NCI-H146 treated with DMSO at 0.1 percent for 48 hours (cell line): Measurements from ENCODE around the gene GGT7.
"Not testable (repeated sequence)": the region's sequence is repeated elsewhere in the genome, so short reads cannot be mapped to it uniquely, and the experiment has no call there.

Source experiments
- DNase-seq: peaks from one replicate; lab custom pipeline; 2025; ENCODE audit not compliant: unreplicated experiment; lab: John Stamatoyannopoulos, UW

Gene GGT7

DNA sequence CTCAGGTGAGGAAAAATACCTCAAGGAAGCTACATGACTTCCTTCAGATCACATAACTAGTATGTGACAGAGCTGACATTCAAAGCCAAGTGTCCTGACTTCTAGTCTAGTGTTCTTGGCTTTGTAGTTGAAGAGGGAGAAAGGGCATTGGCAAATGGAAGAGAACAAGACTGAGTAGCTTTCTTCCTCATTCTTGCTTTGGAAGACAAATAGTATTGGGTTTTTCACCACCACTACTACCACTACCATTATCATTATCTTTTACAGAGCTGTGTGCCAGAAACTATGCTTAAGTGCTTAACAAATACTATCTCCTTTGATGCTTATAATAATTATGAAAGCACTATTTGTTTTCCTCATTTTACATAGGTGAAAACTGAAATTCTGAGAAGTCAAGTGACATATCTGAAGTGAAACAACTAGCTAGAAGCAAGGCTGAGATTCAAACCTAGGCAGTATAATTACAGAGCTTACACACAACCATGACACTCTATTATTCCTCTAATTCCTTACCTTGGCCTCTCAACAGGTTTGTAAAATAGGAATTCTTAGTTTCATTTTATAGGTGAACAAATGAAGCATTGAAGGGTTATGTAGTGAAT, 10.5 kb upstream of the GGT7 start:
- DNase-seq: no peak

DNA sequence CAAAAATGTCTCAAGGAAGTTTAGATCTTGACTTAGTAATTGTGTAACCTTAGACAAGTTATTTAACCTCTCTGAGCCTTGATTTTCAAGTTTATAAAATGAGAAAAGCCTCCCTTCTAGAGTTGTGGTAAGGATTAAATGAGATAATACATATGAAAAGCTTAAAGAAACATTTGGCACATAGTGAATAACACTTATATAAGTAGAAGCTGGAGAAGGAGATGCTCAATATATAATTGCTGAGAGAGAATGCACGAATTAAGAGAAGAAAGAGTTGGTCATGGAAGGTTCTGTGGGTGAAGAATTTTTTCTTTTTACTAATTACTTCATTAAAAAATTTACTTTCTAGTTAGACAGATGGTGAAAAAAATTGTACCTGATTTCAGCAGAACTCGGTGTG, 9.0 kb upstream of the GGT7 start:
- DNase-seq: no peak

DNA sequence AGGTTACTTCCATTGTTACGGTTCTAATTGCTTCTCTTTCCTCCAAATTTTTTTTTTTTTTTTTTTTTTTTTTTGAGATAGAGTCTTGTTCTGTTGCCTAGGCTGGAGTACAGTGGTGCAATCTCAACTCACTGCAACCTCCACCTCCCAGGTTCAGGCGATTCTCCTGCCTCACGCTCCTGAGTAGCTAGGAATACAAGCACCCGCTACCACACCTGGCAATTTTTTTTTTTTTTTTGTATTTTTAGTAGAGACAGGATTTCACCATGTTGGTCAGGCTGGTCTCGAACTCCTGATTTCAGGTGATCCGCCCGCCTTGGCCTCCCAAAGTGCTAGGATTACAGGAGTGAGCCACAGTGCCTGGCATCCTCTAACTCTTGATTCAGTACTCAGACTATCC, 8.3 kb upstream of the GGT7 start:
- DNase-seq: not testable (repeated sequence)

DNA sequence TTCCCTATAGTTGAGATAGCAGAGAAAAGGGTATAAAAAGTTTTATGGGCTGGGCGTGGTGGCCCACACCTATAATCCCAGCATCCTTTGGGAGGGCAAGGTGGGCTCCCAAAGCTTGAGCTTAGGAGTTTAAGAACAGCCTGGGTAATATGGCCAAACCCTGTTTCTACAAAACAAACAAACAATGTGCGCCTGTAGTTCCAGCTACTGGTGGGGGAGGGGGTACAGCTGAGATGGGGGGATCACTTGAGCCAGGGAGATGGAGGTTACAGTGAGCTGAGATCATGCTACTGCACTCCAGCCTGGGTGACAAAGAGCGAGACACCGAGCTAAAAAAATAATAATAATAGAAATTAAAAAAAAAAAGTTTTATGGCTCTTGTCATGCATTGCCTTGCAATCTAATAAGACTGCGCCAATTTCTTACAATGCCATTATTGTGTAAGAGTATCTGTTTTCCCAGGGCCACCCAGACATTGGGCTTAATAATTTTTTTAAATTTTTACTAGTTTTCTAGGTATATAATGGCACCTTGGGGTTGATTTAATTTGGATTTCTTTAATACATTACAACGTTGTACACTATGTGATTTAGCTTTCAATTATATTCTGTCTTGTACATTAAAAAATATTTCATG, 7.7 kb upstream of the GGT7 start:
- DNase-seq: no peak

DNA sequence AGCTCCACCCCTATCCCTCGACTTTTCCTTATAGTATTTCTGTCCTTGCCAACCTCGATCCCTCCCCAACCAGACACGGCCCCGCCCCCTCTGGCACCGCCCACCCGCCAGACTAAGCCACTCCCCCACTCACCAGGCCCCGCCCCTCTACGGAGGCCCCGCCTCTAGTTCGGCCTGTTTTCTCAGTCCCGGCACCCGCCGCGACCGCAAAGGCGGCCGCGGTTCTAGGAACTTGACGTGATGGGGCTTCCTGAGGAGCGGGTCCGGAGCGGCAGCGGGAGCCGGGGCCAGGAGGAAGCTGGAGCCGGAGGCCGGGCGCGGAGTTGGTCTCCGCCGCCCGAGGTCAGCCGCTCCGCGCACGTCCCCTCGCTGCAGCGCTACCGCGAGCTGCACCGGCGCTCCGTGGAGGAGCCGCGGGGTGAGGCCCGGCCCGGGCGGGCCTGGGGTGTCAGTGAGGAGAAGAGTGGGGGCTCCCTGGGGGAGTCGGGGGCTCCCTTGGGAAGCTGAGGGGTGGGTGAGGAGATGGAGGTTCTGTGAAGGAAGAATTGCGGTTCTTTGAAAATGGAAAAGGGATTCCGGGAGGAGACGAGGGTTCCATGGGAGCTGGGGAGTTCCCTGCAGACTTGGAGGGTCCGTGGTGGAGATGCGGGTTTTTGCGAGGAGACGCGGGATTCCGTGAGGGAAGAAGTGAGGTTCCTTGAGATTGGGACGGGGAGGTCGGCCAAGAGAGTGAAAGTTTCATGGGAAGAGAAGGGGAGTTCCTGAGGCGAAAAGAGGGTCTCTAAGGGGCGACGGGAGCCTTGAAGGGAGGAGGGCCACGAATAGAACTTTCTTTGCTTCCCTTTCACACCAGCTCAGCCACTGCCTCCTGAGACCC, 4.0 kb upstream of the GGT7 start, which contains the start of gene ACSS2:
Gene ACSS2, plus strand, starts transcription at position 207 of the 877 bp plus-strand sequence. Its CDS starts 34 bp downstream, at position 241.
- no peak for DNase-seq

DNA sequence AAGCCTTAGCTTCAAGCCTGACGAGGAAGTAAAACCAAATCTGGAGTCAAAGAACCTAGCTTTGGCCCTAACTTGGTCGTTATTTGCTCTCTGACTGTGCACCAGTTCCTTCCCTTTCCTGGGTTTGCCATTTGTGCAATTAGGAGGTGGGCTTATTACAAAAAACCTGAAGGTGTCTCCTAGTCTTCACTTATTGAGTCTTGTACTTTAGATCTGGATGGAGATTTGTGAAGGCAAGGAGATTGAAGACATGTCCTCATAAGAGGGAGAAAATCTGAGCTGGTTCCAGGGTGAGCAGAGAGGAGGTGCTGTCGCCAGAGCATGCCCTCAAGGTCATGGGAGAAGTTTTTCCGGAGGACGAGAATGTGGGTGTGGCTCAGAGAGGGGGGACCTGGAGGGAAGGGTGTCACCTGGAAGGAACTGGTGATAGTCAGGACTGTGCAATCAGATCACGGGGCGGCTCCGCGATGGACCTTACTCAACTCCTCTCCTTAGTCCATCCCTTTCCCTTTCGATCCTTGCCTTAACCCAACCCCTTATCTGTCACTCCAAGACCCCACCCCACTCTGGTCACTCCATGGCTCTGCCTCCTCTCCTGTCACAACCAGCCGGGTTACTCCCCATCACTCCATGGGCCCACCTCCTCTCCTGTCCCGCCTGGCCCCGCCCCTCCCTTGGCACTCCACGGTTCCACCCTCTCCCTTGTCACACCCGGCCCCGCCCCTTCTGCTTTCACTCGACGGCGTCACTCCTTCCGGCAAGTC, 3.2 kb upstream of the GGT7 start:
- DNase-seq: peak; percentile 98

DNA sequence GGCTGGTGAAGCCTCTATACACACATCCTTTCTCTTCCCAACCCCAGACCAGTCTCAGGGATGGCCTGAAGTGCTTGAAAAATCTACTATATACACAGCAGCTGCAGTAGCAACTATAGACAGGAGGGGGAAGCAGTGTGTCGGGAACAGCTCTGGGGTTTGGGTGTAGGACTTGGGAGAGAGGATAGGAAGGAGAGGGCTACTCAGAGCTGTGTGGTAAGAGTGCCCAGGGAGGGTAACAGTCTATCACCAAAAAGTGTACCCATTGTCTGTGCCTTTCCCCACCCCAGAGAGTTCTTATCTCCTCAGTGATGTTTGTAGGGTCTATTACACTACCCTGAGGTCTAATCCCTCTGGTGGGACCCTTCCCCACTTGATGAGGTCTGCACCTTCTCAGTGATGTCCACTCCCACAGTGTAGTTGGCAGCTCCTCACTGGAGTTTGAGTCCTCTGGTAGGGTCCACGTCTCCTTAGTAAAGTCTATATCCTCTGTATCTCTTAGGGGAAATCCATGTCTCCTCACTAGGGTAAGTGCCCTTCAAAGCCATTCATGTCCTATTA, 1.5 kb upstream of the GGT7 start:
- peak; percentile 74 for DNase-seq

DNA sequence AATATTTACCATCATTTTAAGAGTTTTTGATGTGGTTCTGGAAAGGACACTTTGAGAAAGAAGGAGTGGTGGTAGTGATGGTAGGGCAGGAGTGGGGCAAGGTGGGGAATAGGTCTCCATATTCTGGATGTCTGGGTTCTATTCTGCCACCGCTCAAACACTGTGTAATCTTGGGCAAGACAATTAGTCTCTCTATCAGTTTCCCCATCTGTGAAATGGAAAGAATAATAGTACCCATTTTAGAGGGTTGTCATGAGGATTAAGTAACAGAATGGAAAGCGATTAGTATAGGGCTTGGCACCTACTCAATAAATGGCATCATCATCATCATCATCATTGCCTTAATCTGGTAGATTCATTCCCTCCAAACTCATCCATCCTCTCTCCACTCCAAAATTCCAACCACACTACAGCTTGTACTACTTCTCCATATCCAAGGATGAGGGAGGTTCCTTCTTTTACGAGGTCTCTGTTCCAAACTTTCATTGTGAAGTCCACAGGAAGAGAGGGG, 982 bp upstream of the GGT7 start:
- DNase-seq: no peak

DNA sequence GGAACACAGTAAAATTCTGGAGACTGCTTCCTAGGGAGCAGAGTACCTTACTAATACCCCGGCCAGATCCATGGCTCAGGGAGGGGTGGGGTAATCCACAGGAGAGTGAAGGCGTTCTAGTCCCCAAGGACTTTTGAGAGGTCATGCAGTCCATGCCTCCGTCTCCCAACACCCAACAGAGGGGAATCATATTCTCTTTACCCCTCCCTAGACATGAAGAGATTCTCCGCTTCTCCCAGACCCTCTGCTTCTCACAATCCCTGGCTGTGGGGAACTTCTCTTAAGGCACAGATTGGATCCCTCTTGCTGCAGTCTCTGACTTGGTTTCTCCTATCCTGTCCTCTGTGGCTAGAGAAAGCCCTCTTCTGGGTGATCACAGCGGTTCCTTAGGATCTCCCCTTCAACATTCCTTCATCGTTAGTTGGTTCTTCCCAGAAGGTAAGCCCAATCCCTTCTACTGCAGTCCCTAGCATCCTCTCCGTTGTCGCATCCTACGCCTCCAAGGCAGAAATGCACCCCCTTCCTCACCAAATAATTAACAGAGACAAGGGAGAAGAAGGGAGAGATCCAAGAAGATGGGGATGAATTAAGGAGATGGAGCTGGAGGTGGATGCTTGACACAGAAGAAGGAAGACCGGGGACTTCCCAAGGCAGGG, 562 bp downstream of the GGT7 start:
- DNase-seq: no peak

DNA sequence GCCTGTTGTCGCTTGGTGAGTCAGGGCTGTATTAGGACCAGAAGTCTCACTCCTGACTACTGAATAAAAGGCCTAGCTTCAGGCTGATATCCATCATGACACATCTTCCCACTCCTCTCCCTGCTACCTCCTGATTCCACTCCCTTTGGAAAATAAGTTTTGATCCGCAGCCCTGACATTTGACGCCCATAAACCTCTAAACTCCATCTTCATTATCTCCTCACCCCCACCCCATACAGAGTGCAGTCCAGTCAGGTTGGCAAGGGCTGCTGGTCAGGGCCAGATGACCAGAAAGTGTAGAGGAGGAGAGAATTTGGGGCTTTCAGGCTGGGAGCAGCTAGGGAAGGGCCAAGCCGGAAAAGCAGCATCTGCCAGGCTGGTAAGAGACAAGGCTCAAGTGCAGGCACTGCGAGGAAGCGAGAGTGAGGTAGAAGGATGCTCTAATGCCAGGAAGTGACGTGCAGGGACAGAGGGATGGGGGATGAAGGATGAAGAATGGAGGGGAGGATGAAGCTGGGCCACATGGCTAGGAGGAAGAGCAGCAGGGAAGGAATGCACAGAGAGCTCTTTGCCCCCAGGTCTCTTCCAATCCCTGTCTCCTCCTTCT, 1.2 kb downstream of the GGT7 start:
- no peak for DNase-seq

DNA sequence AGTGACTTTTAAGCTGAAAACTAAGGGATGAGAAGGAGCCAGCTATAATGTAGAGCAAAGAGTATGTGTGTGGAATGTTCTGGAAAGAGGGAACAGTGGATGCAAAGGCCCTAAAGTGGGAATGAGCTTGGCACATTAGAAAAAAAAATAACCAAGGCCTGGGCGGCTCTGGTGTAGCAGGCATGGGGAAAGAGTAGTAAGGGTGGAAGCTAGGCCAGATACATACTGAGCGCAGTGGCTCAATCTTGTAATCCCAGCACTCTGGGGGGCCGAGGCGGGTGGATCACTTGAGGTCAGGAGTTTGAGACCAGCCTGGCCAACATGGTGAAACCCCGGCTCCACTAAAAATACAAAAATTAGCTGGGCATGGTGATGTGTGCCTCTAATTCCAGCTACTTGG, 8.4 kb downstream of the GGT7 start:
- DNase-seq: no peak

DNA sequence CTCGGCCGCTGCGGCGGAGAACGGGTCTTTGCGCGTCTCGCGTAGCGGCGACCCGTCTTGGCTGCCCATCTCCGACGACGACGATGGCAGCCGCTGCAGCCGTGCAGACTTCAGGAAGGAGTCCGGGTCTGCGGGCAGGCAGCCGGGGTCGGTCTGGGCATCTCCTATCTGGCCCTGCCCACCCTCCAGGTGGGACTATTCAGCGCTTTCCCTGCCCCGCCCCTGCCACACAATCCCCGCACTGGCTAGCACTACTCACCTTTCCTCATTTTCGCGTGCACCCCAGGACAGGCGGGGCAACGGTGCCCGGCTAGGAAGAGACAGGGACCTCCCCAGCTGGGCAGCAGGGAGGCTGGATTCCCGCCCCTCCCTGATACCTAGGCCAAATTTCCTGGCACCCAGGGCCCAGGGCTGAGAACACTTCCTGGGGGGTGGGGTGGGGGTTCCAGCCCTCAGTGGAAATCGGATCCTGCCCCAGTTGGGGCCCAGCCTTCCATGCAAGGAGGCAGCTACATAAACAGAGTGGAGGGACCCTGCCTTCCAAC, 9.2 kb downstream of the GGT7 start:
- no peak for DNase-seq

DNA sequence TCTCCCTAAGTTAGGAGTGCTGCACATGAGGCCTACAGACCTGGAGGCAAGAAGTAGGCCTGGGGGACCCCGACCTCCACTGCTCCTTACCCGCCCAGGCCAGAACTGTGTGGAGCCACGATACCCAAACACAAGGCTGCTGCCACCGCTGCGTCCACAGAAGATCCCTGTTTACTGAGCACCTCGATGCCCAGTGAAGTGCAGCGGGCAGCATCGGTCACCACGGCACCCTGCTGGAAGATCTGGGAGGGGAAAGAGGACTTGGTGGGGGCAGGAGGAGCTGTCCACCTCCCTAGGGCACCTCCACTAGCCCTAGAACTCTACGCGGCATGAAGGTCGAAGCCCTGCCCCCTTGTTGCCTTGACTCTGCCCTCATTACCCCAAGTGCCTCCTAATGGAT, 9.9 kb downstream of the GGT7 start:
- DNase-seq: no peak

DNA sequence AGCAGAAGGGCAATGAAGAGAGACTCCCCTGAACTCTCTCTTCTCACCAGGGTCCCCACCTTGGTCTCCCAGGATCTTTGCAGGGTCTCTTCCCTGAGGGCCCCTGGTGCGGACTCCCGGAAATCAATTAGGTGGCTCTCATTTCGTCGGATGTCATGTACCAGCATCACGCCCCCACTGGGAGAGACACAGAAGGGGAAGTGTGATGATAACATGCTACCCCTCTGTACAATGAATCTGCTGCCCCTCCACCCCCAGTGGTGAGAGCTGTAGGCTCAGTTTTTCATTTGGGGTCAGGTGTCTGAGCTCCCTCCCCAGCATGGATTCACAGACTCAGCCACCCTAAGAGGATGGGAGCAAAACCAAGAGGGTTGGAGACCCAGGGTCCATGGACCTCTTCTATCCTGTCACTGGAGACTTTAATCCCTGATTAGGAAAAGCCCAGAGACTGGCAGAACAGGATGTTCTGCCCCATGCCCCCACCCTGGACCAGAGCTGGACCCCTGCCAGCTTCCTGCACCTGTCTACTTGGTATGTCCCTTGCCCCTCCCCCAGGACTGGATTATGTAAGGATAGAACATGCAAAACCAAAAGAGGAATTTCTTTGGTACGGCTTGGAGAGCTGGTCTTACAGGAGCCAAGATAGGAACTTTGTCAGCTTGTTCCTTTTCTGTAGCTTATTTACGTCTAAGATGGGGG, 11.1 kb downstream of the GGT7 start:
- DNase-seq: no peak

DNA sequence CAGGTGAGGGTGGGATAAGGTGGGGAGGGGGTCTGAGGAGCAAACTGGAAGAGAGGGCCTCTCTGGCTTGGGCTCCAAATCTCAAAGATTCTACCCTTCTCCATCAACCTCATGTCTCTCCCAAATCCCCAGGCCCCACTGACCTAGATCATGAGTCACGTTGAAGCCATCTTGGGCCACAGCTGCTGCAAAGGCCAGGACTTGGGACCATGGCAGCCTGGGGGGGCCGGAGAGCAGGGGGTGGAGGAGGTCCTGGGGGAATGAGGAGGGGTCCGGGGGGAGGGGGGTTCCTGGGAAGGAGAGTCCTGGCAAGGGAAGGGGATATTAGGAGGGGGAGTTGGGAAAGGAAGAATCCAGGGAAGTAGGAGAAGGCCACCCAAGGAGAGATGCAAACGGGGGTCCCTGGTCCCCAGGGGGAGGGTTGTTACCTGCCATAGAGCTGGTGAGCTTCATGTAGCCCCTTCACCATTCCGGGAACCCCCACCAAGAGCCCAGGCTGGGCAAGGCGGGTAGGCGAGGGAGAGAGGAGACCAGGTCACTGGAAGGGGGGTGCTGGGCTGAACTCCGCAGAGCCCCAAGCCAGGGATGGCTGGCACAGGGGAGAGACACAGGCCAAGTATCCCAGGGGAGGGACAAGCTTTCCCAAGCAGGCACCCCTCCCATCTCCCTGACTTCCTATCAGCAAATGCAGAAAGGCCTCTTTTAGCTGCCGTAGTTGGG, 12.7 kb downstream of the GGT7 start:
- no peak for DNase-seq

DNA sequence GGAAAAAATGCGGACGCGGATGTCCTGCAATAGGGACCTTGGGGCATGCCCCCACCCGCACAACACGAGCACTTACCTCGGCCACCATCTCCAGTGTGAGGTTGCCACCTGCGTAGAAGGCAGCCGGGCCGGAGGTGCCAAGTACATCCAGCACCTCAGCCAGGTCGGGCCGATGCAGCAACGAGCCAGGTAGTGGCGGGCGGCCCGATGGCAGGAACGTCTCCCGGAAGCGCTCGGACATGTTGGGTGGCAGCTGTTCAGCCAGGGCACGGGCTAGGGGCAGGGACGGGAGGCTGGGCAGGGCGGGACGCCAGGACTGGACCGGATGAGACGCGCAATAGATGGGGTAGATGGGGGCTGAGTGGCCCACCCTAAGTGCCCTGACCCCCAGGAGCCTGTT, 13.3 kb downstream of the GGT7 start:
- no peak for DNase-seq

DNA sequence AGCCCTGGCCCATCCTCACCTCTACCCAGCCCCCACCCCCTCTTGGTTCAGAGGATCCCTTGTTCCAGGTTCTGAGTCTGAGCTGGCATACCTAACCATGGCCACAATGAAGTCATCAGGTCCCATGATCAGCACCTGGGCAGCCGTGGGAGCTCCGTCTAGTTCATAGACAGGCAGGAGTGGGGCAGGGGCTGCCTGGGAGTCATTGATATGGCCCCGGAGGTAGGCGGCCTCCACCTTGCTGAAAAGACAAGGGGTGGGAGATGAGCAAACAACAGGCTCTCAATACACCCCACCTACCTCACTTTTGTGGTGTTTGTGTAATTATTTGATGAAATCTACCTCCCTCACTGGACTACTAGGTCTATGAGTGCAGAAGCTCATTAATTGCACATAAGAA, 20.4 kb downstream of the GGT7 start:
- DNase-seq: no peak

DNA sequence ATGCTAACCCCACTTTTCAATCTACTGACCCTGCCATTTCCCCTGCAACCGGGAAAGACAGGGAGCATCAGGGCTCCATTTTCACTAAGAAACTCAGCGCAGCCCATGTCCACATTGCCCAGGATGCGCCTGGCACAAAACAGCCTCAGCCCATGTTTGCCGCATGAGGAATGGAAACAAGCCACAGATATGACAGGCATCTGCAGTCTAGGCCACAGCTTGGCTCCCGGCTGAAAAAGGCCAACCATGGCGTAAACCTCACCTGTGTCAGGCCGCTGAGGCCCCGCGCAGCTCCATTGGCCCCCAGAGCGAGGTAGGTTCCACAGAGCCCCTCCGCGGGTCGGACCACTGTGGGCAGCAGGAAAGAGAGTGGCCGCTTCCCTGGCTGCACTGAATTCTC, 21.7 kb downstream of the GGT7 start:
- DNase-seq: no peak
